ENCODE data around the gene GNAS. TPM values are rescaled to one million over a fixed set of nuclear protein-coding genes. Genes with fewer than 3 reads are reported as not detected.

The GNAS gene
- polyA plus RNA-seq, 3 donors from 2014 or later, result 70.1 to 127 (median 107) TPM

- no peak overlapping the region for H3K27ac Mint-ChIP-seq
- H3K4me1 Mint-ChIP-seq, result no peaks in the 10 kb centered on the region
- no peak overlapping the region for H3K4me3 Mint-ChIP-seq
- no peak for DNase-seq
- H3K36me3 Mint-ChIP-seq, result peaks cover 0 to 2% (median 0%) of the 10 kb centered on the region in 3 donors
- peaks cover 0 to 4% (median 2%) of the 10 kb centered on the region in 3 donors for H3K27me3 Mint-ChIP-seq (ENCODE audit: low read depth in 3 of 3)
- no peaks in the 10 kb centered on the region for H3K9me3 Mint-ChIP-seq
Observed at GRCh38 chr20:58871533-58872102, 19.1 kb downstream of the GNAS start.

GRCh38 chr20:58874469-58874868, 22.0 kb downstream of the GNAS start:
- Mint-ChIP-seq H3K36me3 (peaks cover 0 to 2% (median 0%) of the 10 kb centered on the region in 3 donors), H3K4me3 (no peak overlapping the region), H3K9me3 (no peaks in the 10 kb centered on the region), H3K27ac (no peak overlapping the region), H3K27me3 (ENCODE audit: low read depth in 3 of 3) (peaks cover 0 to 7% (median 0%) of the 10 kb centered on the region in 3 donors), H3K4me1 (no peaks in the 10 kb centered on the region)
- no peak for DNase-seq

DNA sequence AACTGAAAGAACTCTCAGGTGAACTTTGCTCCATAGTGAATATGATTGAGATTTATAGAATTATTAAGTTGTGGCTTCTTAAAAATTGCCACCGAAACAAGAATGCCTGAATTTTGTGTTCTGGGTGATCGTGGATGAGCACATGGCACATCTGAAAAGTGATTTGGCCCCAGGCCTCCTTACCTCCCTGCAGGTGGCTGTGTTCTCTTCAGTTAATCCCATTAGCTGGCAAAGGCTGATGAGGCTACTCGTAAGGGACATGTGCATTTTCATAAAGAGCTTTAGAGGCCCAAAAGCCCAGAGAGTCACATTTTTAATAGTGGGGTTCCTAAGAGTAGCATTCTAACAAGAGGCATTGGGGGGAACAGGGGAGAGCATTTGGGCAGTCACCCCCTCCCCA, 22.6 kb downstream of the GNAS start:
- no peak overlapping the region for H3K27ac Mint-ChIP-seq
- H3K4me3 Mint-ChIP-seq, result no peak overlapping the region
- H3K4me1 Mint-ChIP-seq, result no peaks in the 10 kb centered on the region
- peaks cover 0 to 2% (median 0%) of the 10 kb centered on the region in 3 donors for H3K36me3 Mint-ChIP-seq
- H3K27me3 Mint-ChIP-seq (ENCODE audit: low read depth in 3 of 3), result peaks cover 0 to 4% (median 0%) of the 10 kb centered on the region in 3 donors
- H3K9me3 Mint-ChIP-seq, result no peaks in the 10 kb centered on the region
- DNase-seq, result no peak

GRCh38 chr20:58875541-58876134, 23.1 kb downstream of the GNAS start:
- Mint-ChIP-seq H3K27me3 (ENCODE audit: low read depth in 3 of 3) (peaks cover 0 to 2% (median 0%) of the 10 kb centered on the region in 3 donors), H3K27ac (no peak overlapping the region), H3K36me3 (peaks cover 0 to 2% (median 0%) of the 10 kb centered on the region in 3 donors), H3K4me1 (no peaks in the 10 kb centered on the region), H3K4me3 (no peak overlapping the region), H3K9me3 (no peaks in the 10 kb centered on the region)
- no peak for DNase-seq

- Mint-ChIP-seq H3K36me3 (peaks cover 0 to 2% (median 0%) of the 10 kb centered on the region in 3 donors), H3K4me1 (no peaks in the 10 kb centered on the region), H3K27me3 (ENCODE audit: low read depth in 3 of 3) (peaks cover 0 to 5% (median 0%) of the 10 kb centered on the region in 3 donors), H3K27ac (no peak overlapping the region), H3K9me3 (no peaks in the 10 kb centered on the region), H3K4me3 (no peak overlapping the region)
- DNase-seq, result no peak
Observed at GRCh38 chr20:58876437-58876836, 23.9 kb downstream of the GNAS start.

DNA sequence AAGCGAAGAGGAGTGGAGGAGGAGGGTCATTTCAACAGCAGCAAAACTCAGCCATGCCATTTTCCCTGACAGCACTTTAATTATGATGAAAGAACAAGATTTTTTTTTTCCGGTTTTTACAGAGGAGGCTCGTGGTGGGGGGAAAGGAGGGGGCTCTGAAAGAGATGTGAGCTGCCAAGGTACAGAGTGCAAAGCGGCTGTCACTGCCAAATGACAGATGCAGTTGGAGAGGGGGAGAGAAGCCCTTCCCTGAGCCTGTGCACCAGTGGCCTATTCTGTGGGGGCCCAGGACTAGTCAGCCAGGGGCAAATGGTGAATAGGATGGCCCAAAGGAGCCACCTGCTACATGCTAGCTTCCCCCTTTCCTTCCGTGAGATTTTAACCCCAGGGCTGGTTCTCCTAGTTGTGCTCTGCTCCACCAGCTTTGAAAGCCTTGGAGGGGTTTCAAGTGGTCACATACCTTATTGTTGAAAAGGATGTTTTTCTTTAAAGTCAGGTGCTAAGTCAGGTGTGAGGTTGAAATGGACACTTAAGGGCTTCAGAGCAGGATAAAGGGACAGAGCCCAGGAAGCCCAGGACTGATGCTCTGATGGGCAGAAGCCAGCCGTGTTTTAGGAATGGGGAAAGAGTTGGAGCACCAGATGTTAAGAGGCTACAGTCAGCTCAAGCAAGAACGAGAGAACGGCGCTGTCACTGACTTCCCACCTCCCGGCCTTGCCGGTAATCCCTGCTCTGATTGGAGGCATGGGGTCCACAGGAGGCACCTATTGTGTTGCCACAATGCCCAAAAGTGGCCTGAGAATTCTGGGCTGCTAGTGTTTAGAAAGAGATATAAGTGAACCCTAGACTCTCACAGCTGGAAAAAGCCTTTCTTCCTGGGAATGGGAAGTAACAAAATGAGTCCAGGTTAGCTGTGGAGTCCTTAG, 24.8 kb downstream of the GNAS start:
- Mint-ChIP-seq H3K27ac (no peak overlapping the region), H3K4me1 (no peaks in the 10 kb centered on the region)

DNA sequence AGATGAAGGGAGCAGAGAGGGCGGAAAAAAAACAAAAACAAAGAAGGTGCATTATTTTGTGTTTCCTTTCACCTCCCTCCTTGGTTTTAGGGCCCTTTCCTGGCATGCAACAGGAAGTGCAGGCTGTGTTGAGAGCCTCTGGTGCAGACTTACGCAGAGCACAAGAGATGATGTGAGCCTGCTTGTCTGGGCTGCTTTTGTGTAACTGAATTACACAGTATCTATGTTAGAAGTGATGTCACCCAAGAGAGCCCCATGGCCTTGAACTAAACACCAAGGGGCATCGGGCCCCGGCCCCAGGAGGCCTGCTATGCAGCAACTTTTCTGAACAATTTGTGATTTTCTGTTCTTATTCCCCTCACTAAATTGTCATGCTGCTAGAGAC, 25.5 kb downstream of the GNAS start:
- Mint-ChIP-seq H3K9me3 (no peaks in the 10 kb centered on the region), H3K36me3 (peaks cover 0 to 2% (median 0%) of the 10 kb centered on the region in 3 donors), H3K27ac (no peak overlapping the region), H3K27me3 (ENCODE audit: low read depth in 3 of 3) (peaks cover 0 to 5% (median 0%) of the 10 kb centered on the region in 3 donors), H3K4me1 (no peaks in the 10 kb centered on the region), H3K4me3 (no peak overlapping the region)
- no peak for DNase-seq

More for the DNA sequence above, 24.8 kb downstream of the GNAS start:
- peaks cover 0 to 5% (median 0%) of the 10 kb centered on the region in 3 donors for H3K27me3 Mint-ChIP-seq (ENCODE audit: low read depth in 3 of 3)
- no peak overlapping the region for H3K4me3 Mint-ChIP-seq
- no peaks in the 10 kb centered on the region for H3K9me3 Mint-ChIP-seq
- DNase-seq, result no peak
- H3K36me3 Mint-ChIP-seq, result peaks cover 0 to 2% (median 0%) of the 10 kb centered on the region in 3 donors

GRCh38 chr20:58878399-58878798, 25.9 kb downstream of the GNAS start:
- no peaks in the 10 kb centered on the region for H3K9me3 Mint-ChIP-seq
- no peak overlapping the region for H3K4me3 Mint-ChIP-seq
- H3K27ac Mint-ChIP-seq, result no peak overlapping the region
- DNase-seq, result no peak
- peaks cover 0 to 5% (median under 1%) of the 10 kb centered on the region in 3 donors for H3K27me3 Mint-ChIP-seq (ENCODE audit: low read depth in 3 of 3)
- H3K4me1 Mint-ChIP-seq, result no peaks in the 10 kb centered on the region
- H3K36me3 Mint-ChIP-seq, result peaks cover 0 to 2% (median 0%) of the 10 kb centered on the region in 3 donors

GRCh38 chr20:58880441-58880840, 27.9 kb downstream of the GNAS start:
- H3K4me1 Mint-ChIP-seq, result no peaks in the 10 kb centered on the region
- H3K36me3 Mint-ChIP-seq, result no peaks in the 10 kb centered on the region
- H3K4me3 Mint-ChIP-seq, result no peak overlapping the region
- no peak for DNase-seq
- H3K27me3 Mint-ChIP-seq (ENCODE audit: low read depth in 3 of 3), result peaks cover 0 to 5% (median 2%) of the 10 kb centered on the region in 3 donors
- H3K9me3 Mint-ChIP-seq, result no peaks in the 10 kb centered on the region
- H3K27ac Mint-ChIP-seq, result no peak overlapping the region

GRCh38 chr20:58880994-58881752, 28.7 kb downstream of the GNAS start:
- peaks cover 0 to 5% (median 2%) of the 10 kb centered on the region in 3 donors for H3K27me3 Mint-ChIP-seq (ENCODE audit: low read depth in 3 of 3)
- no peaks in the 10 kb centered on the region for H3K4me1 Mint-ChIP-seq
- H3K4me3 Mint-ChIP-seq, result no peak overlapping the region
- no peak for DNase-seq
- H3K27ac Mint-ChIP-seq, result no peak overlapping the region
- no peaks in the 10 kb centered on the region for H3K9me3 Mint-ChIP-seq
- H3K36me3 Mint-ChIP-seq, result no peaks in the 10 kb centered on the region

DNA sequence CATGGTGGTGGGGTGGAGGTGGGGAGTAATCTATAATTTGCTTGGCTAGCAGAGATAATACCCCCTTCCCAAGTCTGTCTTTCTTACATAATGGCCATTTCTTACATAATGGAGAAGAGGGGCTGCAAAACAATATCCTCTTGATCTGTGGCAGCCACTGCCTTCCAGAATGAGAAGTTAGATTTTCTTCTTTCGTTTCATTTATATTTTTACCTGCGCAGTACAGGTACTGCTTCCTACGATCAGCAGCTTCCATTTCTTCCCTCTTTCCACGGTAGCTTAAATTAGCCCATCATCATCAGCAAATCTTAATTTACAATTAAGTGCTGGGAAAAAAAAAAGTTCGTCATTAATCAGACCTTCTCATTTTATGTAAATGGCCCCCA, 30.2 kb downstream of the GNAS start:
- peaks cover 1 to 5% (median 2%) of the 10 kb centered on the region in 3 donors for H3K27me3 Mint-ChIP-seq (ENCODE audit: low read depth in 3 of 3)
- H3K4me1 Mint-ChIP-seq, result peaks cover 3 to 4% of the 10 kb centered on the region in 2 donors
- no peak for DNase-seq
- no peaks in the 10 kb centered on the region for H3K36me3 Mint-ChIP-seq
- no peak overlapping the region for H3K4me3 Mint-ChIP-seq
- no peak overlapping the region for H3K27ac Mint-ChIP-seq
- H3K9me3 Mint-ChIP-seq, result no peaks in the 10 kb centered on the region

DNA sequence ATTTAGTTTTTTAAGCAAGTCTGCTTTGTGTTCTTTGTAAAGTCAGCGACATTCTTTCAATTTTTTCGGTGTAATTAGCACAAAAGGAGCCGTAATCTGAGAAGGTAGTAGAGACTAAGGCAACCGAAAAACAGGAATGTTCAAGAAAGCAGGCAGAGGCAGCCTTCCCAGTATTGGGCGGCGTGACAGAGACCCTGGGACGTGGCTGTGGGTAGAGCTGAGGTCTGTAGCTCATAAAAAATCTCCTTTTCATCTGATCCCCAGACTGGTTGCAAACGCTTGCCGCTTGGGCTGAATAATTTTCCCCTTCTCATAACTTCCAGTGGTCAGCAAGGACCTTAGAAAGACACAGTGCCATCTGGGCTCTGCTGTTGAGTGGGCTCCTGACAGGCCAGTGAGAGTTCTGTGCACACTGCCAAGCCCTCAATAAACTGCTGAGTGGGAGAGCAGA, 30.8 kb downstream of the GNAS start:
- H3K4me1 Mint-ChIP-seq, result peaks cover 7 to 9% of the 10 kb centered on the region in 2 donors
- no peak for DNase-seq
- H3K36me3 Mint-ChIP-seq, result no peaks in the 10 kb centered on the region
- peaks cover 2 to 5% (median 2%) of the 10 kb centered on the region in 3 donors for H3K27me3 Mint-ChIP-seq (ENCODE audit: low read depth in 3 of 3)
- no peak overlapping the region for H3K4me3 Mint-ChIP-seq
- H3K9me3 Mint-ChIP-seq, result no peaks in the 10 kb centered on the region
- no peak overlapping the region for H3K27ac Mint-ChIP-seq

GRCh38 chr20:58884966-58885365, 32.5 kb downstream of the GNAS start:
- H3K4me3 Mint-ChIP-seq, result no peak overlapping the region
- peaks cover 3 to 7% (median 5%) of the 10 kb centered on the region in 3 donors for H3K27me3 Mint-ChIP-seq (ENCODE audit: low read depth in 3 of 3)
- H3K27ac Mint-ChIP-seq, result no peak overlapping the region
- H3K9me3 Mint-ChIP-seq, result no peaks in the 10 kb centered on the region
- no peak for DNase-seq
- H3K36me3 Mint-ChIP-seq, result no peaks in the 10 kb centered on the region
- H3K4me1 Mint-ChIP-seq, result peaks cover 8 to 9% of the 10 kb centered on the region in 2 donors
